GM12891 (cell line): Measurements from ENCODE around the gene HCAR2.

Experiments used
- PAX5 ChIP-seq: IDR thresholded peaks from 2 replicates; pipeline ENCODE4 v1.6.1; 2011; ENCODE audit warnings: low read length, moderate library complexity, mild to moderate bottlenecking; ENCODE audit not compliant: insufficient read depth, severe bottlenecking
- POLR2A ChIP-seq: IDR thresholded peaks from 2 replicates; pipeline ENCODE4 v1.6.1; 2011; ENCODE audit warnings: low read depth, low read length, control low read depth
- POLR2AphosphoS5 ChIP-seq: IDR thresholded peaks from 2 replicates; pipeline ENCODE4 v1.6.1; 2011; ENCODE audit warnings: low read depth, low read length, control low read depth
- POU2F2 ChIP-seq: IDR thresholded peaks from 2 replicates; pipeline ENCODE4 v1.6.1; 2011; ENCODE audit warnings: low read depth, mild to moderate bottlenecking, control low read depth, low read length, moderate library complexity
- SPI1 ChIP-seq: IDR thresholded peaks from 2 replicates; pipeline ENCODE4 v1.6.1; 2011; ENCODE audit warnings: low read depth, low read length, control low read depth
- TAF1 ChIP-seq: IDR thresholded peaks from 2 replicates; pipeline ENCODE4 v1.6.1; 2011; ENCODE audit warnings: low read depth, low read length, control low read depth

GRCh38 chr12:122661938-122662337, 41.2 kb downstream of the HCAR2 start:
- TF ChIP-seq POLR2A (no peak), POLR2AphosphoS5 (no peak), TAF1 (no peak), SPI1 (no peak), POU2F2 (no peak), PAX5 (no peak)
